GM12891 (cell line): ENCODE results near the gene SSTR1.

Experiments used
- DNase-seq: peaks from one replicate; pipeline ENCODE4 v3.0.0; 2011; ENCODE audit warnings: low spot score; ENCODE audit not compliant: insufficient read length
- FAIRE-seq: peaks from 2 replicates; lab custom pipeline; 2011; peaks lifted over from hg19 to GRCh38; lab: Jason Lieb, UNC
- PAX5 ChIP-seq: IDR thresholded peaks from 2 replicates; pipeline ENCODE4 v1.6.1; 2011; ENCODE audit warnings: low read length, moderate library complexity, mild to moderate bottlenecking; ENCODE audit not compliant: insufficient read depth, severe bottlenecking
- POLR2A ChIP-seq: IDR thresholded peaks from 2 replicates; pipeline ENCODE4 v1.6.1; 2011; ENCODE audit warnings: low read depth, low read length, control low read depth
- POLR2AphosphoS5 ChIP-seq: IDR thresholded peaks from 2 replicates; pipeline ENCODE4 v1.6.1; 2011; ENCODE audit warnings: low read depth, low read length, control low read depth
- POU2F2 ChIP-seq: IDR thresholded peaks from 2 replicates; pipeline ENCODE4 v1.6.1; 2011; ENCODE audit warnings: low read depth, mild to moderate bottlenecking, control low read depth, low read length, moderate library complexity
- SPI1 ChIP-seq: IDR thresholded peaks from 2 replicates; pipeline ENCODE4 v1.6.1; 2011; ENCODE audit warnings: low read depth, low read length, control low read depth
- TAF1 ChIP-seq: IDR thresholded peaks from 2 replicates; pipeline ENCODE4 v1.6.1; 2011; ENCODE audit warnings: low read depth, low read length, control low read depth

SSTR1 gene

DNA sequence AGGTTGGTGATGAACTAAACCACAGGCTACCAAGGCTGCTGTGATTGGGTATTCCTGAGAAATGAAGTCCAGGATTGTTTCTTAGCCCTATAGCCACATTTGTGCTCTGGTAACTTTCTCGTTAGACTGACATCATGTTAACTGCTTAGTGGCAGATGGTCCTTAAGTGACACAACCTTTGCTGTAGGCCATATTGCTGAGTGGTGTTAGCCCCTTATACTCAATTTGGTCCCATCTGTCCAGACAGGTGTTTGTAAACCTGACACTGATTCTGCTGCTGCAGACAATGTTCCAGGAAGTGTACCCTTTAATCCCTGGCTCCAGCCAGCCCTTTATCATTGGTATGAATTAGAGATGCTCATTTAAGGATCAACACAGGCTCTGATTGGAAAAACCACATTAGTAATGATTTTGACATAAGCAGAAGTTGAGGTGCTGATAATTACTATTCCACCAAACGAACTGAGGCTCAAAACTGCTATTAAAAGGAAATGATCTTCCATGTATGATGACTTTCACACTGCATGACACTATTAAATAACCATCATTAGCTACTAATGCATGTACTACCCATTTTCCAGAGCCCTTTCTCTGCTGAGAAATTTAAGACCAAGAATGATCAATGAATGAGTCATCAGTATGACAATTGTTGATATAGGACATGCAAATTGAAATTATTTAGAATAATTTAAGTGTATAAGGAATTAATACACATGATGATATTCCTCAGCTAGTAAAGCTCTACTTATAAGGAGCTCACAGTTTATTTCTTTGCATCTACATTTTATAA is 3.6 kb upstream of the SSTR1 start:
- no peak for TF ChIP-seq PAX5
- no peak for TF ChIP-seq TAF1
- TF ChIP-seq SPI1 = no peak
- TF ChIP-seq POLR2A = no peak
- TF ChIP-seq POU2F2 = no peak
- TF ChIP-seq POLR2AphosphoS5 = no peak
- DNase-seq = no peak
- FAIRE-seq = no peak

DNA sequence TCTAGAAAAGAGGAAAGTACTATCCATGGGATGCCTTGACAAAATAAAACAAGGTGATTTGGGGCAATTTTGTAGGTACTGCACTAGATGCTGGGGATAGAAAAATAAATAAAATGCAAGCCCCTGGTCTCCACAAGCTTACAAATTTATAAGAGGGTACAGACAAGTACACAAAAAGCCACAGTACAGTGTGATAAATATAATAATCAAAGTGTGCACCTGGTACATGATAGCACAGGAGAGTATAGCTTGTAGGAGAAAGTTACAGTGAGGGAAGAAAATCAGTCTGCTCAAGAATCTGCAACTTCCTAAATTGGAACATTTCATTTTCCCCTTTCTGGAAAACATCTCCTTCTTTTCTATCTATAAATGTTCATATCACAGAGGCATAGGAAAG is 3.0 kb upstream of the SSTR1 start:
- TF ChIP-seq PAX5 (no peak), POLR2AphosphoS5 (no peak), POU2F2 (no peak), POLR2A (no peak), TAF1 (no peak), SPI1 (no peak)
- DNase-seq = no peak
- no peak for FAIRE-seq

DNA sequence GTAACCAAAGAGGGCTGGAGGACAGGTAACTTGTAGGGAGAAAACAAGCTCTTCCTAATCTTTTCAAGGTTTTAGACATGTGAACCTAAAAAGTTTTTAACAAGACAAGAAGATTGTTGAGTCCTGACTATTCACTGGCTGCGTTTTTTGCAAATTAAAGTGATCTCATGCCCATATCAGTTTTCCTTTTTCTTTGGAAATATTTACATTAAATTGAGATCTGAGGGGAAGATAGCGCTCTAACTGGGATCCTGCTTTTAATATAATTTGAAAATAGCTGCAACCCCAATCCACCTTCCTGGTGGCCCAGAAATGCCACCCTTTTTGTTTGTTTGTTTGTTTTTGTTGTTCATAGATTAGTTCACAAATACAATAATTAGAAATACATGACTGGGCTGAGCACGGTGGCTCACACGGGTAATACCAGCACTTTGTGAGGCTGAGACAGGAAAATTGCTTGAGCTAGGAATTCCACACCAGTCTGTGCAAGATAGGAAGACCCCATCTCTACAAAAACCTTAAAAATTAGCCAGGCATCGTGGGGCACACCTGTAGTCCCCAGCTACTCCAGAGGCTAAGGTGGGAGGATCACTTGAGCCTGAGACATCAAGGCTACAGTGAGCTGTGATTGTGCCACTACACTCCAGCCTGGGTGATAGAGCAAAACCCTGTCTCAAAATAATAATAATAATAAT is 2.4 kb upstream of the SSTR1 start:
- TF ChIP-seq POLR2A = no peak
- TF ChIP-seq POU2F2 = no peak
- TF ChIP-seq PAX5 = no peak
- TF ChIP-seq TAF1 = no peak
- TF ChIP-seq SPI1 = no peak
- no peak for TF ChIP-seq POLR2AphosphoS5
- FAIRE-seq (no peak), DNase-seq (no peak)

DNA sequence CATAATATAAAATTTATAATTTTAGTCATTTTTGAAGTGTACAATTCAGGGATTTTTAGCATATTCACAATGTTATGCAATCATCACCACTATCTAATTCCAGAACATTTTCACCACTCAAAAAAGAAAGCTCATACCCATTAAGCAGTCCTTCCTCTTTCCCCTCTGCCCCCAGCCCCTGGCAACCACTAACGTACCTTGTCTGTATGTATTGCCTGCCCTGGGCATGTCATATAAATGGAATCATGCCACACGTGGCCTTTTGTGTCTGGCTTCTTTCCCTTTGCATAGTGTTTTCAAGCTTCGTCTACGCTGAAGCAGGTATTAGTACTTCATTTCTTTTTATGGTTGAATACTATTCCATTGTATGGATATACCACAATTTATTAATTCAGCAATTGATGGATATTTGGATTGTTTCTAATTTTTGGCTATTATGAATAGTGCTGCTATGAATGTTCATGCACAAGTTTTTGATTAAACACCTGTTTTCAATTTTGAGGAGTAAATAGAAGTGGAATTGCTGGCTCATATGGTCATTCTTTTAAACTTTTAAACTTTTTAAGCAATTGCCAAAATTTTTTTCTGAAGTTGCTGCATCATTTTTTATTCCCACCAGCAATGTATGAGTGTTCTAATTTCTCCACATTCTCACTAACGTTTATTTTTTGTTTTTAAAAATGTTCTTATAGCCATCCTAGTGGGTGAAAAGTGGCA is 1.6 kb upstream of the SSTR1 start:
- TF ChIP-seq SPI1 (no peak), TAF1 (no peak), POLR2AphosphoS5 (no peak), POLR2A (no peak), PAX5 (no peak), POU2F2 (no peak)

DNA sequence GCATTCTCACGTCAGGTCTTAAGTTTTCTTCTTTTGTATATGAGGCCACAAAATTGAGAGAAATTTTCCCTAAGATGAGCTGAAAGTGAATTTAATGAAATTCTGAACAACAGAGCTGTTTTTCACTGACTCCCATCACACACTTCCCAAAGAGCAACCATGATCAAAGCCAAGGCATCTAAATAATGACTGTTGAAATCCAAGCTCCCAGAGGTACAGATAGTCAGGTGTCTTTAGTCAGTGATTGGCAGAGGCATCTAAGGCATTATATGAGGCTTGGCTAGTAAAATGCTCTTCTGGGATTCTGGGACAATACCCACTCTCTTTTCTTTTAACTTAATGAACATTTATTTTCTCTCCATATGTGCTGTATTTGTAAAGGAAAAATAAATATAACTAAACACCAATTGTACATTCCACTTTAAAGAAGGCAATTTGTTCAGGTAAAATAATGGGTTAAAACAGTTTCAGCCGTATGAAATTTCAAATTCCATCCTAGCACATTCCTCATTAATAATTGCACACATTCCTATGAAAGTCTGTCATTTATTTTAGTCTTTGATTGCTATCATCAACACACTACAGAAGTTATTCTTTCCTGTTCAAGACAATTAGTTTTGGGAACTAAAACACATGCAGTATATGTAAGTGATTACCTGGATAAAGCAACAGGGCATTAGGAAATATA is 871 bp upstream of the SSTR1 start:
- TF ChIP-seq PAX5 (no peak), POLR2AphosphoS5 (no peak), SPI1 (no peak), TAF1 (no peak), POU2F2 (no peak), POLR2A (no peak)
- FAIRE-seq (no peak), DNase-seq (no peak)

More for the DNA sequence above, 1.6 kb upstream of the SSTR1 start:
- FAIRE-seq (no peak), DNase-seq (no peak)

DNA sequence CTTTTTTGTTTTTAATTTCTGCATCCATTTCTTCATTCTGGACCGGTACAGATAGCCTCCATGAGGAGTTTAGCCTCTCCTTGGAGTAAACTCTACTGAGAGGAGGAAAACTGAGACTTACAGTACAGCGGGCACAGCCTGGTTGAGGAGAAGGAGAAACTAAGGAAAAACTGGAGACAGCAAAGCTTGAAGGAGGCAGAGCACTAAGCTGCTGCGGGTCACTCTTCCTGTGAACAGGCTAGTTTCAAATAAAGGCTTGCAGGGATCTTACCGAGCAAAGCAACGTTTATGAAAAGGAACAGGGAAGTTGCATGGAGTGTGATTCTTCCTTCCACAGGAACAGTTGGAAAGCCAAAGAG is 348 bp upstream of the SSTR1 start:
- DNase-seq = no peak
- FAIRE-seq = no peak
- TF ChIP-seq POLR2A = no peak
- TF ChIP-seq PAX5 = no peak
- TF ChIP-seq SPI1 = no peak
- no peak for TF ChIP-seq POLR2AphosphoS5
- no peak for TF ChIP-seq POU2F2
- no peak for TF ChIP-seq TAF1

DNA sequence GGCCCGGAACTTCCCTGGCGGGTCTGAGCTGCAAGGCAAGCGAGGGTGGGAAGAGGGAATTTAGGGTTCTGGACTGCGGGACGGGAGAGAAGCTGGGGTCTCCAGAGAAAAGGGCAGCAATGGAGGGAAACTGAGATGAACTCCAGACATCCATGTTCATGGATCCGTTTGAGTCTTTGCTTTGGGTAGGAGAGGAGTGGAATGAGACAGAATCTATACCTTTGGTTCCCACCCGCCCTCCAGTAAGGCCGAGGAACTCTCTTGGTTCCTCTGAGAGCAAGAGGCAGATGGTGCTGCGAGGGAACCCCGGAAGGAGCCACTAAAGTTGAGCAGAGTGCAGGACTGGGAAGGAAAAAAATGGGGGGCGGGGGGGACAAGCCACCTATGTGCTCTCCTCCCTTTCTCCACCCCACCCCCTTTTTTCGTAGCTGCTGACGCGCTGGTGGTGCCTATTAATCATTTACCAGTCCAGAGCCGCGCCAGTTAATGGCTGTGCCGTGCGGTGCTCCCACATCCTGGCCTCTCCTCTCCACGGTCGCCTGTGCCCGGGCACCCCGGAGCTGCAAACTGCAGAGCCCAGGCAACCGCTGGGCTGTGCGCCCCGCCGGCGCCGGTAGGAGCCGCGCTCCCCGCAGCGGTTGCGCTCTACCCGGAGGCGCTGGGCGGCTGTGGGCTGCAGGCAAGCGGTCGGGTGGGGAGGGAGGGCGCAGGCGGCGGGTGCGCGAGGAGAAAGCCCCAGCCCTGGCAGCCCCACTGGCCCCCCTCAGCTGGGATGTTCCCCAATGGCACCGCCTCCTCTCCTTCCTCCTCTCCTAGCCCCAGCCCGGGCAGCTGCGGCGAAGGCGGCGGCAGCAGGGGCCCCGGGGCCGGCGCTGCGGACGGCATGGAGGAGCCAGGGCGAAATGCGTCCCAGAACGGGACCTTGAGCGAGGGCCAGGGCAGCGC is 1.2 kb downstream of the SSTR1 start:
- no peak for DNase-seq
- FAIRE-seq = no peak

More for the DNA sequence above, 1.2 kb downstream of the SSTR1 start:
- no peak for TF ChIP-seq TAF1
- no peak for TF ChIP-seq SPI1
- no peak for TF ChIP-seq POU2F2
- TF ChIP-seq POLR2A = no peak
- TF ChIP-seq PAX5 = no peak
- TF ChIP-seq POLR2AphosphoS5 = no peak
